Esophagus mucosa (tissue), 1 donor: Measurements from ENCODE around the gene GALM. TPM values are rescaled to one million over a fixed set of nuclear protein-coding genes. Genes with fewer than 3 reads are reported as not detected.
"Not testable (repeated sequence)": the region's sequence is repeated elsewhere in the genome, so short reads cannot be mapped to it uniquely, and the experiment has no call there.

ENCODE experiments used
- ATAC-seq: fragments of 200-7000 bp; cut with Tn5 transposase; one replicate; pipeline ENCODE4 v1.9.1; 2020
- total RNA-seq: library from RNA; stranded (reverse); gene quantifications from one replicate; pipeline ENCODE4 v1.2.4, GENCODE V29; 2023
- donor health status: DM: yes; HTN: yes; CAD: no.

Gene GALM
- total RNA-seq, 1 donor from 2014 or later = 2.2 TPM

DNA sequence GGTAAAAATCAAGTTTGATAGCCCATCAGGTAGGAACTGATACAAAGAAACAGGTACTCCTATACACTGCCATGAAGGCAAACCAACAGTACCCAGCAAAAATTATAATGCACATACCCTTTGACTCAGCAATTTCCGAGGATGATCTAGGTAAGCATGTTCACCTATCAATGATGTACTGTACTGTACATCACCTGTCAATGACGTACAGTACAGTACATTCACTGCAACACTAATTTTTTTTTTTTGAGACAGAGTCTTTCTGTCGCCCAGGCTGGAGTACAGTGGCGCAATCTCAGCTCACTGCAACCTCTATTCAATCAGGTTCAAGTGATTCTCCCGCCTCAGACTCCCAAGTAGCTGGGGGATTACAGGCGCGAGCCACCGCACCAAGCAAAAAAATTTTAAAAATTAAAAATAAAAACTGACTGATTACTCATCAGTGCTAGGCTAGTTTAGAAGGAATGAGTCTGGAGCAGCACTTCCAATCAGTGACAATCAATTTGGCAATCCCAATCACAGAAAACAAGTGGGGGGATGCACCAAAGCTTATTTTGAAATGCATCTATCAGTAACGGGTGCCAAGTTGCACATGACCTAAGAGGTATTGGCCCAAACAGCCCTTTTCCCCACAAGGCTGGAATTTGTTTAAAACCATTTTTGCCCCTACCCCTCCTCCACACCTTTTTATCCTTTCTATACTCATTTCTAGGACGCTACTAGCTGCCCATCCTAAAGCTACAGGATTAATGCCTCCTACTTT lies 77.1 kb downstream of the GALM start:
- ATAC-seq = peak; percentile 21

DNA sequence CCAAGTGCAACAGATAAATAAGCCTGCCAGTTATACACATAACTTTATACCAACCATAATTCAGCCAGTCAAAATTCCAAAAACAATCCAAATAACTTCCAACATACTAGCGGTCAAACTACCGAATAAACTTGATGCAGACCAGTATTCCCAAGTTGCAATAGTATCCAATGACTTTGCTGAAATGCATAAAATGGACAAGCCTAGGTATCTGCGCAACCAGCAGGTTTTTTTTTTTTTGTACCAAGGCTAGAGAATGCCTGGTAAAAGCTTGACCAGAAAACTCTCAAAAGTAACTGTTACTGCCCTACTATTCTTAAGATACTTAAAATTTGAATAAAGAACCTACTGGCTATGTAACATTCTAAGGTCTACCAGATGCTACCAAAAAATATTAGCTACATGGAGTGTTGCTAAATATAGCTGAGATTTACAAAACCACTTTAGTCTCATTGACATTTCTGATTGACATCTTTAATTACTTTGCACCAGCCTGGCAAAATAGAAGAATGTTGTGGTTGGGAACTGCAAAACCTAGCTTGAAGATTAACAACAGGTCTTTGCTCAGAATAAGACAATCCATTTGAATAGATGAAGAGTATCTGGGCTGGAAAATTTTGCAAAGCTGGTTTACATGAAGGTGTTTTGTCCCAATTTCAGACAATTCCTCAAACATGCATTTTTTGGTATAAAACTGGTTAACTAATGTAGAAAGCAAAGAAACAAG lies 77.9 kb downstream of the GALM start:
- no peak for ATAC-seq

GRCh38 chr2:38744399-38744780 lies 78.5 kb downstream of the GALM start:
- no peak for ATAC-seq

DNA sequence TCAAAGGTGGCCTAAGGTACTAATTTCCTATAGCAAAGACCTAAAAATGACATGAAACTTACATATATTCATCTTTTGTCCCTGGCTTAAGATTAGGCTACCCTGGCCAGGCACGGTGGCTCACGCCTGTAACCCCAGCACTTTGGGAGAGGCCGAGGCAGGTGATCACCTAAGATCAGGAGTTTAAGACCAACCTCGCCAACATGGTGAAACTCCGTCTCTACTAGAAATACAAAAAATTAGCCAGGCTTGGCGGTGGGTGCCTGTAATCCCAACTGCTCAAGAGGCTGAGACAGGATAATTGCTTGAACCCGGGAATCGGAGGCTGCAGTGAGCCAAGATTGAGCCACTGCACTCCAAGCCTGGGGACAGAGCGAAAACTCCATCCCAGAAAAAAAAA lies 79.4 kb downstream of the GALM start:
- ATAC-seq = no peak

DNA sequence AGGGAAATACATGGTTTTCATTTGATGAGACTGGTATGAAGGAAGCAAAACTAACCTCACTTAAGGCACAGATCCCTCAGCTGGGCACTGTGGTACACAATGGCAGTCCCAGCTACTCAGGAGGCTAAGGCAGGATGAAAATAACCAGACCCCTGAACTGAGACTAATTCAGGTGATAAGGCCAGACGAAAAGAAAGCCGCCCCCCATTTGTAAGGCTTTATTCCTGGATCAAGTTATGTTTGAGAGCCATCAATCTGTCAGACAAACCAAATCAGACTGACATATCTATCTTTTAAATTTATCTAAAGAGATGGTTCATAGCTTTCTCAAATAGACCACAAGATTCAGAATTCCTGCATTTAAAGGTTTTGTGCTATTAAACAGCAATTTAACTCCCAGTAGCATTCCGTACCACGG lies 81.1 kb downstream of the GALM start:
- ATAC-seq = no peak

DNA sequence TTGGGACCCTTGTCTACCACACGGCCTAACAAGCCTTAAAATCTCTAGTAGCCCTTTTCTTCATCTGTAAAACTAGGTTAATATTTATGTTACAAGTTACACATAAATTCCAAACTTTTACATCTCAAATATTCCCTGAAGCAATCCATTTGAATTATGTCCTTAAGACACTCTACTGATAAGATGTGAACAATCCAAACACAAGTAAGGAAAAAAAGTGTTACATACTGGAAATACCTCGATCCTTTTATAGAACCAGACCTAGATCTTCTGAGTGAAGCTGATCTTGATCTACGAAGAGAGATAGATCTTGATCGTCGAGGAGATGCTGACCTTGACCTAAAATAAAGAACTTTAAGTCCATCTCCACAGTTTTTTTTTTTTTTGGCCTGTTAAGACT lies 81.9 kb downstream of the GALM start:
- no peak for ATAC-seq

- no peak for ATAC-seq
Observed at GRCh38 chr2:38748391-38748790, 82.5 kb downstream of the GALM start.

GRCh38 chr2:38748943-38749804 lies 83.3 kb downstream of the GALM start:
- ATAC-seq = no peak

DNA sequence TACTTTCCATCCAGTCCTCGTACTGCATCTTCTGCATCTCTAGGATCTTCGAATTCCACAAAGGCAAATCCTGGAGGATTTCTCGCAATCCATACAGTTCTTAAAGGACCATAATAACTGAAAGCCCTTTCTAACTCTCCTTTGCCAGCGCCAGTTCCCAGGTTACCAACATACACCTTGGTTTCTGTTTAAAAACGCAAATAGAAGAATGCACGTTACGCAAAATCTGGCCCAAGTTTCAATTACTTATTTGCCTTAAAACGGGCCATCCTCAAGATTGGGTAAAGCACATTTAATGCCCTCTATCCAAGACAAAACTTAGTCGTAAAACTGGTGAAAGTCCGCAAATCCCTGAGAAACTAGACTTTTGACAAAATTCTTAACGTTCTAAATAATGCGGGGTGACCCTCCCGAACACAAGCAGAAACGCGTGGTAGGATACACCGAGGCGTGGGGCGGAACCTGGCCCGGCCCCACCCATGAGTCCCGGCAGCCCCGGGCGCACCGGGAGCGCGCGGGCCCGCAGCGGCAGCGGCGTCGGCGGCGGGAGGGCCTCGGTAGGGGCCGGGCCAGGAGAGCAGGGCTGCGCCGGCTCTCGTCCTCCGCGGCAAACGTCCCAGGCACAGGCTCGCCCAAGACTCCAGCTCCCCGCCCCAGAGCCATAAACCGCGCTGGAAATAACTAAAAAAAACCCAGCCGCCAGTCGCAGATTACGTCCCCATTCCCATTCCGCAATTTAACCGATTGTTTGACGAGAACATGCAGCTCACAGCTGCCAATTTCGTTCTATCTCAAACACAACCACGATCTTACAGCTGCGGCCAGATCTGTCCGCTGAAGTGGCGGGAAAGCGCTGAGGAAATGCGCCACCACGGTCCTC lies 84.3 kb downstream of the GALM start:
- peak; percentile 75 for ATAC-seq

- ATAC-seq = peak; percentile 95
Observed at GRCh38 chr2:38750891-38751595, 85.1 kb downstream of the GALM start, which contains the start of gene SRSF7. Gene SRSF7 (minus strand): TSS chr2:38751361. CDS start chr2:38751256, 105 bp downstream.

DNA sequence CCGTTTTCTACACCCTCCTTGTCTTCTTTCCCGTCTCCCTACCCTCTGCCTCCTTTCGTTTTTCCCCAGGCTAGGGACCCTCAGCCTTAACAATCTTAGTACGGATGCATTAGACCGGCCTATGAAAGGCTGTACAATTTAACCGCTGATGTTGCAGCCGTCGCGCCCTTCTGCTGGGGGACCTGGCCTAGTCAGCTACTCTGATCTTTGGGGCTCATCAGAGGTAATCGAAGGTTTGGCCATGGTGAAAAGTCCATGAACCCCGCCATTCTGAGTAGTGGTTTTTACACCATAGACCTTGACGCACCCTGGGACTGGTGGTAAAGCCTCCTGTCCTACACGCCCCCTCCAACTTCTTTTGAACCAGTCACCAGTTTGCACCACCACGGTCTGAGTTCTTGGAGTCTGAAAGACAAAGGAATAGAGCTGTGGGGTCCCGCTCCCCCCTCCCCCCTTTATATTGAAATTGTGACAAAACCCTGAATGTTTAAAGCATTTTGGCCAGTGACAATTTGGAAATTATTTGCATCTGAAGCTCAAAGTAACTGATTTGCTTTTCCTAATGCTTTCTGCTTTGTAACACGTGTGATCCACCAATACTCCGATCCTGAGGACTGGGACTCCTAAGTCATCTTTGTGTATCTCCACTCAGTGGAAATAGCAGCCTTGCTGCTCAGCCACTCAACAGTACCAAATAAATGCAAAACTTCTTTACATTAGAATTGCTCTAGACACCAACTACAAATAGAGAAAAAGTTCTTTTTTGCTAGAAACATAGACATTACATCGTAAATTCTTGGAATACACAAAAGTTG lies 85.9 kb downstream of the GALM start:
- ATAC-seq = no peak

DNA sequence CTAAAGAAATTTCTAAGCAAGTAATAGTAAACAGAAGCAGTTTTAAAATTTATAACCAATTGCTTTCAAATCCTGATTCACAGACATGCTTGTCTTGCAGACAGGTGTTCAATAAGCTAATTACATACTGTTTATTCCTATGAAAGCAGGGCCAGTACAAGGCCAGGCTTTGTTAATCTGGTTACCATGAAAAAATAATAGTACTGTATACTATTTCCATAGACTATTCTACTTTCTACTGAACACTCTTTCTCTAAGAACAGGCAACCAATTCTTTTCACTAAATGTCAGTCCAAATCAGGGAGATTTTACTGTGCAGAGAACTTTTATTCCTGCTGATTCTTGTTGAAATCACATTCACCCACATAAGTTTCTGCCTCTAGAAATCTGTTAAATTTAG lies 88.1 kb downstream of the GALM start:
- ATAC-seq = no peak

- ATAC-seq = no peak
Observed at GRCh38 chr2:38754506-38754905, 88.6 kb downstream of the GALM start.

- not testable (repeated sequence) for ATAC-seq
Observed at GRCh38 chr2:38755891-38756290, 90.0 kb downstream of the GALM start.

DNA sequence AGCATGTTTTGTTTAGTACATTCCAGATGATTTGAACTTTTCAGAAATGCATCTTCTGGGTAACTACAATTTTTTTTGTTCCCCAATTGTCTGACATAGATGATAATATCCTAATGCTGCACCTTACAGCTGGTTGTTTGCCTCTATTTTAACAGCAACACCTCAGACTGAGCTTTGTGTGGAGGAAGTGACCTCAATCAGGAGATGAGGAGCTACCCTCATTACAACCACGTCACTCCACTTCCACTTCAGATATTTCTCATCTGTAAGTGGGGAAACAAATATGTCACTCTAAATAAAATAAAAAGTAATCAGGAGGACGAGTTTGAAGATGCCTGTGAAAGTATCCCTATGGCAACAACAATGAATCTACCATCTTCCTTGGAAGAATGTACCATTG lies 97.3 kb downstream of the GALM start:
- no peak for ATAC-seq

GRCh38 chr2:38763728-38764127 lies 97.8 kb downstream of the GALM start:
- no peak for ATAC-seq

DNA sequence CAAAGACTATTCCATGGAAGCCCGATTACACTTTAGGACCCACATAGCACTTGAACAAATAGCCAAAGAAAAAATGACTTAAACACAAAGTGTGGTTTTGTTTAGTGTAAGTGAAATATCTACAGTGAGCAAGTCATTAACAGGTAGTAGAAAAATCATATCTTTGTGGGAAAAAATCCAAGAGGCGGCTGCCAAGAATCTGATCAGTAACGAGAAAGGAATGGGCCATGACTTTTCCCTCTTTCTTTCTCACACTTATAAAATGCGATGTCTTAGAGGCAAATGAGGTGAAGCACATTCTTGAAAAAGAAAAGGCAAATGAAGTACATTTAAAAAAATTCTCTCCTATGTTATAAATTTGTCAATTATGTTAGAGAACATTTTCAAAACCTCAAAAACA lies 99.2 kb downstream of the GALM start:
- ATAC-seq = no peak

GRCh38 chr2:38765551-38765950 lies 99.6 kb downstream of the GALM start:
- no peak for ATAC-seq

GRCh38 chr2:38771632-38772031 lies 105.7 kb downstream of the GALM start:
- no peak for ATAC-seq

- no peak for ATAC-seq
Observed at GRCh38 chr2:38775097-38775920, 109.4 kb downstream of the GALM start.
